DMS79 treated with DMSO at 0.1 percent for 48 hours (cell line): Measurements from ENCODE around the gene NCAM1.
A peak's percentile ranks its signal among the peaks of the same experiment; 100 is the strongest.

Source experiments
- DNase-seq: peaks from one replicate; lab custom pipeline; 2025; lab: John Stamatoyannopoulos, UW

NCAM1 gene

DNA sequence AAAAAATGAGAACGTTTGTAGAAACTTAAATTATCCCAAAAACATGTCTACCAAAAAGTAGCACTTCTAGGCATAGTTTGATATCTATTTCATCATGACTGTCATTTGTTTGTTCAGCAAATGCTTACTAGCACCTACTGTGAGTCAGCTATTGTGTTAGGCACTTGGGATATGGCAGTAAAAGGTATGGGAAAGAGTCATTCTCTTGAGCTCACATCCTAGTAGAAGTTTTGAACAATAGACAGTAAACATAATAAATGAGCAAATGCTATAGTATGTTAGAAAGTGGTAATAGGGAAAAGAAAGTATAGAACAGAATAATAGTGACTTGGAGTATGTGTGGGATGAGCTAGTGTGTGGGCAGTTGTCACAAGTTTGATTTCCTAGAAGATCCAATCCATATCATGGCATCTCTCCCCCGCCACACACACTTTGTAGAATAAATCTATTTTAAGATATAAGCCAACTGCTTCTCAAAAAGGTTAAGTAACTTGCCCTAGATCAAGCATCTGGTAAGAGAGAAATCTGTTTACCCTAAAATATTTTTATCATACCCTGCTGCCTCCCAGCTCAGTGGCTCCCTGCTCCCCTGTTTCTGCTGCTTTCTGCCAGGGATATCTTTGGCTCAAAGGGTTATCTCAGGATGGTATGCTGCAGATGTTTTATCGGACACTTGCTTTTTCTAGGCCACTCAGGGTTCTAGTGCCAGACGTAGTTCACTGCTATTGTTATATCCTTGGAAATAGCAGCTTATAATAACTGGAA is 129.7 kb downstream of the NCAM1 start:
- no peak for DNase-seq

DNA sequence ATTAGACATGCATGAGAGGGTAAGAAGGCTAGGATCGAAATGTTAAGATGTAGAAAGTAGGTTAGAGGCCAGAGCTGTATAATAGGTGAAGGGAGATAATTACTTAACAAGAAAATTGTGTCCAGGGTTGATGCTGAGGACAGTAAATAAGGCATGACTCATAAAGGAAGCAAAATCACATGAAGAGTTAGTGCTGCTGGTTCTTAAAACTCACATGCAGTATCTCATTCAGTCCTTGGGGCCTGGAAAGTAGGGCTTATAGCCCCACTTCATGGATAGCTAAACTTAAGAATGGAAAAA is 130.2 kb downstream of the NCAM1 start:
- DNase-seq, result peak; percentile 46

DNA sequence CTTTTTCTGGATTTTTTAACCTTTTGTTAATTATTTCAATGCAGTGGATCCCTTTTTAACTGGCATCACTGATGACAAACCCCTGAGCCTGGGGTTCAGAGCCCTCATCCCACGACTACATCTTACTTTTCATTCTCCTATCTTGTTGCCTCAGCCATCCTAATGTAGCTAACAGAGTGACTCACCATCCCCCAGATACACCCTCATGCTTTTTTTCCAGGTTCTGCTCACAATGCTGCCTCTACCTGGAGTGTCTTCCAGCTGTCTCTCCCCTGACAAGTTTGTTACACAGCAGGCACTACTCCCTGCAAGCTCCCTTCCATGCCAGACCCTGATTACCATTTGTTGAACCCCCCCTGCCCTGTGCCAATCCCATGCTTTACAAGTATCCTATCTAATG is 135.4 kb downstream of the NCAM1 start:
- DNase-seq, result no peak

DNA sequence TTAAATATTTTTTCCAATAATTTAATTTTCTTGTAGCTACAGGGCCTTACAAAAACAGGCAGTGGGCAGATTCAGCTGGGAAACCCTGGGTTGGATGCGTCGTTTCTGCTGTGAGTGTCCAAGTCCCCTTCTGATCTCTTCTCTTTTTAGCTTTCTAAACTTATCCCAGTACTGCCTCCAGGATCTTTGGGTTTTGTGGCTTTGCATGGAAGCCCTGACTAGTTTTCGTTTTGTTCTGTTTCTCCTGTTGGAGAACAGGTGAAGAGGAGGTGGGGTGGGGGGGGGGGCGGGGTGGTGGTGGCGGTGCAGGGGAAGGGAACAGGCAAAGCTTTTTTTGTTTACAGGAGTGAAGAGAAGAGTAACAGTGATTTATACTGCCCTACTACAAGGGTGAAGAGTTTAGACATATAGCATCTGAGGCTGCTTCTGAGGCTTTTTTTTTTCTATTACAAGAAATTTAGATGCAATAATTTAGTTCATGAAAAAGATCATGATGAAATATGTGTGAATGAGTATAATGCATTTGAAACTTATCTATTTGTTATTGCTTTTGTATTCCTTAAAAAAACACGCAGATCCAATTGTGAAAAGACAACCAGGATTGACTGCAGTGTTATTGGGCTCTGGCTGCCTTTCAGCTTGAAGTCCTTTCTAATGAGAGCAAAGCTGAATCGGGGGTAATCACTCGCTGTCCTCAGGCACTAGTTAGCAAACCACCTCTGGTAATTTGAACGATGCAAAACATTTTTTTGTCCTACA is 142.9 kb downstream of the NCAM1 start:
- no peak for DNase-seq

DNA sequence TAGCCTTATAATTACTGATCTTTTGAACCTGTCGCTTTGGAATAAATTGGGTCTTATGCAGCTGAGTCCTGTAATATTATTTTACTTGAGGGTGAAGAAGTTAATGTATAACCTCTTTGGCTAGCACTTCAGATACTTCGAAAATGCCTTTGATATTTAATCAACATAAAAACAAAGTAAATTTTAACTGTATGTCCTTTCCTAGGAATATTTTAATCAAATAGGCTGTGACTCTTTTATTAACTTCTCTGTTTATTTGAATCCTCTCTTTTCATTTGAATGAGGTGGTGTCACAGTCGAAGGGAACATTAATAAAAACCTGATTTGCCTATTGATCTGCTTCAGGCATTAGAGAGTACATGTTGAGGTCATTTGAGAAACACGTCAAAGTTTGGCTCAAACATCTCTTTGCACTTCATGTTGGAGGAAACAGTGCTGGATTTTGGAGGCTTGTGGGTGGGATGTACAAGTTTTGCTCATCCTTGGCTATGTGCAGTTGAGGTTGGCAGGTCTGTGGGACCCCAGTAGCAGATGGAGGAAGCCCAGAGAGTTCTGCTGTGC is 143.6 kb downstream of the NCAM1 start:
- no peak for DNase-seq

DNA sequence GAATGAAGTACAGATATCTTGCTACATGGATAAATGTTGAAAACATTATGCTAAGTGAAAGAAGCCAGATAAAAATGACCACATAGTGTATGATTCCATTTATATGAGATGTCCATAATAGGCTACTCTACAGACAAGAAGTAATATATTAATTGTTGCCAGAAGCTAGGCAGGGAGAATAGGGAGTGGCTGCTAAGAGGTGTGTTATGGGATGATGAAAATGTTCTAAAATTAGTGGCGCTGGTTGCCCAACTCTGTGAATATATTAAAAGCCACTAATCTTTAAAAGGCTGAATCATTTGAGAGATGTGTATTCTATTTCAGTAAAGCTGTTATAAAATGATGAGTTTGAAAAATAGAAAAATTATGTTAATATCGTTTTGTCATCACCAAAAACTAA is 144.4 kb downstream of the NCAM1 start:
- DNase-seq, result no peak

DNA sequence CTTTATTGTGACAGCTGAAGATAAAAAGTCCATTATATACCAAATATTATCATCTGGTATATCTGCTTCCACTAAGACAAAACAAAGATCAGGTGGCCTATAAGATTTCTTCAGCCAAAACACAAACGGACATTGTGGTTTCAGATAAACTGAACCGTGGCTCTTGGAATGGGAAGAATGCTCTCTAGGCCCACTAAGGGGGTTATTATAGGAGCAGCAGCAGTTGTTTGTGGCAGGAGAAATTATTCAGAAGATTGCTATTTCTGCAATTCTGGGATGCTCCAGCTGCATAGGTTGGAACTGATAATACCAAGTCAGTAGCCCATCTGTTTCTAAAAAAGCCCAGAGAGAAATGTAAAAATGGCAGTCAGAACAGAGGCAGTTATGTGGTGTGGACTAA is 145.3 kb downstream of the NCAM1 start:
- DNase-seq, result peak; percentile 59

DNA sequence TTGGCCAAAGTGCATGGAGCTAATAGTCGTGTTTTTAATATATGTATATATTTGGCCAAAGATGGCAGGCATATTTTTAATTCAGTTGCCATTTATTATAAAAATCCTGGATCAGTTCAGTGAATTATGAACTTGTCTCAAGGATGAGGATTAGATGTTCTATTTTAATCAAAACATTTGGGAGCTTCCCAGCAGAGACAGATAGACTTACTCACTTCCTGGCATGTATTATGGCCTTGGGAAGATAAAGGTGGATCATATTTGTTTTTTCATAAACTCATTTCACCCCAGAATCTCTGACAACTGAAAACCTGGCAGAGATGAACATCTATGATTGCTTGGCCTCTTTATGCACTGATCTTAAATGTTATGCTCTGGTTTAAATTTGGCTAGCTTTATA is 148.8 kb downstream of the NCAM1 start:
- DNase-seq, result no peak

DNA sequence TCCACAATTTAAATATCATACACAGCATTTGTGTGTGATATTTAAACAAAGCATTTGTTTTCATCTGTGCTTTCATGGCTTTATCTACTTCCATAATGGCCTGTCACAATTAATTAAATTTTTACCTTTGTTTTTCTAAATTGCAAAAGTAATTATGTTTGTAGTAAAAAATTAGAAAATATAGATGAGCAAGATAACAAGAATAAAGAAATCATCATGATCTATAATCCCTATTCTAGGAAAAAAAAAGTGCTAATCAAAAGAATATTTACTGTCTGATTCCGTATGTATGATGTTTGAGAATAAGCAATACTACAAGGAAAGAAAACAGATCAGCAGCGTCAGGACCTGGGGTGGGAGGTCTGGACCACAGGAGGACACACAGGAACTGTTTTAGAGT is 149.9 kb downstream of the NCAM1 start:
- DNase-seq, result no peak

DNA sequence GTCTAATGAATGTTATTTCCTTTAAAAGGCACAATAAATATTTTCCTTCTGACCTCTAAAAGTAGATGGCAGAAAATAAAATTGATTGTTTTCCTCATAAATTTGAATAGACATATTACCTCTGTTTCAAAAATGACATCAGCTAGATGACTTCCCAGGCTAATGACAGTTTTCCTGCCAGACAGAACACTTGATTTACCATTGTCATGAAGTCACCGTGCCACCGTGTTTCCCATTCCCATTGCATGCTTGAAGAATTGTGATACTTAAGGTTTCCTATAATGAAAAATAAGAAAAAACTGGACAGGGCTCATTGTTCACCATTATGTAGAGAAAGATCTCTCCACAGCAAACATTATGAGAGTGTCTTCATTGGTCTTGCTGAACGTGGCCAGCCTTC is 151.1 kb downstream of the NCAM1 start:
- DNase-seq, result no peak

DNA sequence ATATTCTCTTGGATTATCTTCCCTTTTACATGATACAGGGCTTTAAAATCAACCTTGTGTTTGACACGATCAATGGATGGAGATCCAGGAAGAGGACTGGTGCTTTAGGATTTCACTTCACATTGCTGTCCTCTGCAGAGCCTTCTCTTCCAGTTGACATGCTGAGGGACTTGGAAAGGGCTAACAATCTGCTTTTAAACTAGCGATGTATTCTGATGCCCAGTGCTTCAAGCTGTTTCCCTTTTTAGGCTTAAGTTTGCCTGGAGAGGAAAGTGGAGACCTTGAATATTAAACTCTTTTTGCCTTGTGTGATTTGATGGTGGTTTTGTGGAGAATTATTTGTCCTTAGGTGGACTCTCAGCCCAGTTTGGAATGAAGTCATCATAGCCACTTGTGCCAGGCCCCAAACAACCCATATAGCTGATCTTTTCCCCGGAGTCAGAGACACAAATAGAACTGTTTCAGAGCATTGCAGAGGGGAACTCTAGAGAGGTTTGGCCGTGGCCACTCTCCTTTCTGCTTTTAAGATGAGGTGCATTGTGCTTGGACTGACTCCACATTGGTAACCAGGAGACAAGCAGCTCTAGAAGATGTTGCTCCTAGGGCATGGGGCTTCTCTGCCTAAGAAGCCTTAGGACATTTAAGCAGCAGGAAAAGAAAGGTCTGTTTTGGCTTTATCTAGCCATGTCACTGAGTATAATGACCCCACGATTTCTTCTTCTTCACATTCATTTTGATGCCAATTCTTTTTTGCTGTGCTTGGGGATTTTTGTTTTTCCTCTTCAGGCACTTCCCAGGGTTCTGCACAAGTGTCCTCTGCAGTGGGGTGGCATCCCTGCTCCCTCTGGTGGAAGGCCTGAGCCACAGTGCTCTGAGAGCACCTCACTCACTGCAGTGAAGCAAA is 152.8 kb downstream of the NCAM1 start:
- DNase-seq, result peak; percentile 63

DNA sequence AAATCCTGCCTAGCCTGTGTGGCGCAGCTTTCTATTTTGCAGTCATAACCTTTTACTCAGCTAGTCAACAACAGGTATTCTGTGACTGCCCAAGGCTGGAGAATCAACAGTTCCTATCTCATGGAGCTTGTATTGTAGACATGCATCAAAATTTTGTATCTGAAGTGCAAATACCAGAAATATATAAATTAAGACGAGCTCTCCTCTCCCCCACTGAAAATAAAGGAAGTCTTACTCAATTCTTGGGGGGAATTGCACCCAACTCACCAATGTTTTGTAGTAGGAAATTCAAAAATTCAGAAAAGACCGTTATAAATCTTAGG is 153.4 kb downstream of the NCAM1 start:
- DNase-seq, result no peak

DNA sequence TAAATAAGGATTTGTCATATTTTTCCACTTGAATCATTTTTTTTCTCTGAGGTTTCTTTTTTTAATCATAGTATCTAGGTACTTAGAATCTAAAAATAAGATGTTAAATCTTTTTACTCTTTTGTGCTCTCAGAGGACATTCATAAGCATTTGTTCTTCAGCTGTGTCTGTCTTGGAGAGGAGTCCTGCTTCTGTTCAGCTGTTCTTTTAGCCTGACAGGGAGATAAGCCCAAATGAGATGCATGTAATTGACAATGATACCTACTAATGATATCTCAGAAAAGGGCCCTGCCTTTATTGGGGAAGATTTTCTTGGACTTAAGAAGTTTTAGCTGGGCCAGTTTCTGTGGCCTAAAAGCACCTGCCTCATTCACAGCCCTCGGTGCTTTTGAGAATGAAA is 156.9 kb downstream of the NCAM1 start:
- no peak for DNase-seq

DNA sequence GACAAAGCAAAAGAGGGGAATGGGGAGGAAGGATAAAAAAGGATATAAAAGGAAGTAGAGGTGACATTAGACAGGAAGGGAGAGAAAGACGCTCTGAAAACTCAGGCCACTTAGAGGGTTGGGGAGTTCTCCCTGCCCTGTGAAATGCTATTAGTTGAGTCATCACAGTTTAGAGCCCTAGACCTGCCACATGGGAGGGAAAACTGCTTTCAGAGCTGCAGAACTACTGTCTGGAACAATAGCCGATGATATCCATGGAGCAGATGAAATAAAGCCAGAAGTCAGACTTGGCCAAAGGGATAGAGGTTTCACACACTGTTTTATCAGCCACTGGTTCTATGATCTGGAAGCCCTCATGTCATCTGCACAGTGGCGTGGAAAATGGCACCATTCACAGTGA is 157.9 kb downstream of the NCAM1 start:
- DNase-seq, result no peak

DNA sequence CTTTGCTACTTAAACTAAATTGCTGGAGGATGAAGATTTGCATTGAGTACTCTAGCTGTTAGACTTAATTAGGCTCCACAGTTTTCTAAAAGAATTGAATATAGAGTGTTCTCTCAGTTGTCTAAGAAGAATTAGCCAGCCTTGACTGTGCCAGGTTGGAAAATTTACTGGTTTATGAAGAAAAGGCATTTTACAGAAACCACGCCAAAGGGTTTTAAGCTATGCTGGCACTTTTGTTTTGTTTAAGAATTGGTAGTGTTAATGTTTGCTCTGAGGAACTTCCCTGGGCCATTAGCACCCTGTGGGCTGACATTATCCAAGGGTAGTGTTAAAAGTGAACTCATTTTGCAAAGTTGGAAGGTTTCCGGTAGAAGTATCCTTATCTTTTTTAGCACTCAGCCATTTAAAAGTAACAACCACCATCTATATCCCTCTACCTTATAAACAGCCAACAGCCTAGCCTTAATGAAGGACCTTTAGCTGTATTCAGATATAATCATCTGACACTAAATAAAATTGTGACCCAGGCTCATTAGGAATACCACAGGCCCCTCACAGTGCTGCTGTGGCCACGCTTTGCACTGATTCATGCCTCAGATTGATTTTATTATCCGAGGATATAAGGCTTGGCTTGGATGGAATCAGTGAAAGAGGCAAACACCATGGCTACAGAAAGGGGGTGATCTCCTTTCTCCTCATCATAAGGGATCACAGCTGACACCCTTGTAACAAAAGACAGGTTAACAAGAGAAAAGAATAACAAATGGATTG is 158.9 kb downstream of the NCAM1 start:
- no peak for DNase-seq

DNA sequence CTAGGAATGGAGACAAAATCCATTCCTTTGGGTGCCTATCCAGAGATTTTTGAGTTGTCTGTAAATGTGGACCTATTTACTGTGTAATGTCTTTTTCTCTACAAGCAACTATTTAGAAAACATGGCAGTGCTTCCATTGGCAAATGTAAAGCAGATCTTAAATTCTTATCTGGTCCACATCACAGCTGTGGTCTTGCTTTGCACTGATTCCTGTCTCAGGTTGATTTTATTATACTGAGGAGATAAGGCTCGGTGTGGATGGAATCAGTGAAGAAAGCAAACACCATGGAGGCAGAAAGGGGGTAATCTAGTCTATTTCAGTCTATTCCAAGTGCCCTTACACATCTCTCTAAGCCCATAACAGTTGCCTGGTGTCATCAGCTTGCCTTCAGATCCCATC is 160.5 kb downstream of the NCAM1 start:
- DNase-seq, result no peak

DNA sequence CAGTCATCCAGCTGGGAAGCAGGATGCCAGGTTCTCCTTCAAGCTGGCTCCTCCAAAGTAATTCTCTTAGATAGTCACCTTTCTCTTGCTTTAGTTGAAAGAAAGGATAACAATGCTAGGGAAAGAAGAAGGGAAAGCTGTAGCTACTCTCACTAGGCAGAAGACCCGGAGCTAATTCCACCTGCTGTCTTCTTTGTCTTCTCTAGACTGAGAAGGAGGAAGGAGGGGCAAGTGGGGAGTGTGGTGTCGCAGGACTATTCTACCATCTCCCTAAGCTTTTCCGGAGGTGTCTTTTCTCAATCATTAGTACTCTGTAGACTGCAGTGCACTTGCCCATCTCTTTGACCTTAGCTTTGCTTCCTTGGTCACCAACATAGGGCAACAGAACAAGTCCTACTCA is 162.8 kb downstream of the NCAM1 start:
- DNase-seq, result no peak

DNA sequence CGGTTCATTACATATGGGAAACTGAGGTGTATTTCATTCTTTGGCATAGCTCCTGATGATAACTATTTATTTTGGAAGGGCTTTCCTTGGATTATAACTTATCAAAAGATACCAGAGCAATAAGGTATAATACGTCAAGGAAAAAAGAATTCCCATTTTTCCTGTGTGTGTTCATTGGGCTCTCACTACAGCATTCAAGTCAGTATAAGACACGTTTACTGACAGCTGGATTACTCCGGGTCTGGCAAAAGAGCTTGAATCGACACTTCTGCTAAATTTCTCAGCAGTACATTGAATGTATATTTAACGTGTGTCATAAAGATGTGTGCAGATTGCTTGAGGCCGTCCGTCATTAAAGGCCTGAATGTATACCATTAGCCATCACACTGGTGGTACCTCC is 163.4 kb downstream of the NCAM1 start:
- DNase-seq, result no peak

DNA sequence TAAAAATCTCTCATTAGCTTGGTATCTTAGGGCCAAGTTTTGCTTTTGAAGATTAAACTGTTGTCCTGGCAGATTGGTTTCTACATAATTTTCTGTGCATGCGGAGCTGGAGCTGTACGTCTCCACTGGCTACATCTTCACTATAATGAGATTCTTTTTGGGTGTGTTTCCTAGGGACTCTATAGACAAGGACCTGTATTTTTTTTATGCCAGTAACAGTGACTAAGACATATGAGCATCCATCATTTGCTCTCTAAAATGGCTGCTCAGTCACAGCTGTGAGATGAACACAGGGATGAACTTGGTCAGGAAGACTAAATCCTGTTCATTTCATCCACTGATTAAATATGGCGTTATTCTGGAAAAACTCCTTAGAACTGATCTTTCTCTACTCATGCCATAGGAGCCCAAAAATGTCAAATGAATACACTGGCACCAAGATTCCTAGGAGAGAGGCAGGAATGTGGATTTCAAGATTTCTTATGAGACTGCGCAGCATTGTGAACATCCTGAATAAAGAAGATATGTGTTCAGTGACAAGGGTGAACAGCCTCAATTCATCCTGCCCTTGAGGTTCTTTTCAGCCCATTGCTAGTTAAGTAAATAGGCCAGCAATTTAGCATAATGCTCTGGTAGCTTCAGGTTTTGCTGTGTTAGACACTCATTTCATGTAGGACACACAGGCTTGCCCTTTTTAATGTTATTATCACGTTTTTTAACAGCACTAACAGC is 168.2 kb downstream of the NCAM1 start:
- no peak for DNase-seq

DNA sequence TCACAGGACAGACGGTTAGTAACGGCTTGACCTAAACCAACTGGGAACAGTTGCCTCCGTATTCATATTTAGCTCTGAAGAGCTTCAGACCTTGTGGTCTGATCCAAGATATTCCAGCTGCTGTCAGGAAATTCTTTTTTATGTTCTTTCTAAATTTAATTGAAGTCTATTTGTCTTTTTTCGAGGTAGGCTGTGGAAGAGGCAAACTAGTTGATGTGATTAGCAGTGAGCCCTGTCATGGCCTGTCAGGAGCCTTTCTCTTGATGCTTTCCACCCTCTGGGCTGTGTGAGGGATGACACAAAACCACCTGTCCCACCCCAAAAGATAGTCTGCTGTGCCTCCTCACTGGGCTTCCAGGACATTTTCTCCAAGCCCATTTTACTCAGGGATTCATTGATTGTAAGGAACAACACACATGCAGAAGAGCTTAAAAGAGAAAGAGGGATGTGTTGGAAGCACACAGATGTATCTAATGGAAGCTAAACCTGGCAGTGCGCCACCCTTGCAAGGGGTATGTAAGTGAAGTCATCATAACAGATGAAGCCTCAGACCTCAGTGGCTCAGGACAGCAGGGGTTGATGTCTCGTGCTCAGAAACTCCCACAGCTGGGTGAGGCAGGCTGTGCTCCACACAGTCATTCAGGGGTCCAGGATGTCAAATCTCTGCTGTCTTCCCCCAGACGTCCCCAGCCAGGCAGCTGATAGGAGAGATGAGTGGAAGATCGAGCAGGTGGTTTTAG is 170.0 kb downstream of the NCAM1 start:
- no peak for DNase-seq

DNA sequence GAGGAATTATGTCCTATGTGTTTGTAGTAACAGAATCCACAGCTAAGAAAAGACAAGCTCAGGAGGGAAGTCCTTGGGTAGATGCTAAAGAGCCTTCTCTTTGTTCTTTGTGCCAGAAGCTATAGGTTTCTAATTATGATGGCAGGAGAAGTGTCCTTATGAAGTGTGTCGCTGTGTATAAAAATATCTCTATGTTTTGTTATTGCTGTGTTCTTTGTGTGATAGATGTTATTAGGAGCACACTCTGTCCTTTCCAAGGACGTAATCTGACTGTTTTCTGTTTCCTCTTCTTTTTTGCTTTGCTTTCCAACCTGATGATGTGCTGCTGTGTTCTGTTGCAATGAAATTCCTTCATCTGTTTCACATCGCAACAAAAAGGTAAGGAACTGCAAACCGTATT is 171.9 kb downstream of the NCAM1 start:
- DNase-seq, result no peak
